Head of caudate nucleus (tissue), 42 donors: ENCODE results near the gene IL10RA.

ENCODE experiments used
- DNase-seq, 42 donors: peaks; one replicate each; pipeline versions ENCODE4 v3.0.0 to v3.0.0-alpha.2; 2020 to 2021; ENCODE audit warnings: mixed read lengths in 7 of 42
- intact Hi-C: fragments of 100-400 bp; cut with DNase I; formaldehyde crosslinking; loops from one replicate; pipeline ENCODE4 v1.15.0; 2022

IL10RA gene

DNA sequence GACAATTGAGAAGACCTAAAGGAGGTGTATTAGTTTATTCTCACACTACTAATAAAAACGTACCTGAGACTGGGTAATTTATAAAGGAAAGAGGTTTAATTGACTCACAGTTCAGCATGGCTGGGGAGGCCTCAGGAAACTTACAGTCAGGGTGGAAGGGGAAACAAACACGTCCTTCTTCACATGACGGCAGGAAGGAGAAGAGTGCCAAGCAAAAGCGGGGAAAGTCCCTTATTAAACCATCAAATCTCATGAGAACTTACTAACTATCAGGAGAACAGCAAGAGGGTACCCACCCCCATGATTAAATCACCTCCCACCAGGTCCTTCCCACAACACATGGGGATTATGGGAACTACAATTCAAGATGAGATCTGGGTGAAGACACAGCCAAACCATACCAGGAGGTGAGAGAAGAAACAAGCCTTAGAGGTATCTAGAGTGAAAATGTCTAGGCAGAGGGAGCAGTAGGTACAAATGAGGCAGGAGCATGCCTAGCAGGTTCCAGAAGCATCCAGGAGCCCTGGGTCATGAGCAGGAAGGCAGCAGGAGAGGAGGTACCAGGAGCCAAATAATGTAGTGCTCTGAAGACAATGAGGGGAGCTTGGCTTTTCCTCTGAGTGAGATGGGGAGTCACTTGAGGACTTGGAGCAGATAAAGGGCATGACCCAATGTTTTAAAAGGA is 31.6 kb downstream of the IL10RA start:
- intact Hi-C loops, result no loop called here
- DNase-seq, result no peak

DNA sequence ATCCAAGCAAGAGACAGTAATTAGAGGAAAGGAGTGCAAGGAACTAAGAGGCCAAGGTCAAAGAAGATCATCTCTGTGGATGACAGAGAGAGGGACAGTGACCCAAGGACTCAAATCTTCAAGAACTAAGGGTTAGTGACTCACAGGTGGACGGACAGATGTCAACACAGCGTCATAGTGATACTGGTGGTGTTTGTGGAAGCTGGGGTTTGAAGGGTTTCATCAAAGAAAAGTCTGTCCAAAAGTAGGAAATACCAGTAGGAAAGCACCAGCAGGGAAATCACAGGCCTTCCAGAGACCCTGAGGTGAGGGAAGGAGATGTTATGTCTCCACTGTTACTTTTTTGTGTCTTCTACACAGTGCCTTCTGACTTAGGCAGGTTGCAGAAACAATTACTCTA is 32.2 kb downstream of the IL10RA start:
- intact Hi-C loops, result no loop called here
- no peak for DNase-seq

DNA sequence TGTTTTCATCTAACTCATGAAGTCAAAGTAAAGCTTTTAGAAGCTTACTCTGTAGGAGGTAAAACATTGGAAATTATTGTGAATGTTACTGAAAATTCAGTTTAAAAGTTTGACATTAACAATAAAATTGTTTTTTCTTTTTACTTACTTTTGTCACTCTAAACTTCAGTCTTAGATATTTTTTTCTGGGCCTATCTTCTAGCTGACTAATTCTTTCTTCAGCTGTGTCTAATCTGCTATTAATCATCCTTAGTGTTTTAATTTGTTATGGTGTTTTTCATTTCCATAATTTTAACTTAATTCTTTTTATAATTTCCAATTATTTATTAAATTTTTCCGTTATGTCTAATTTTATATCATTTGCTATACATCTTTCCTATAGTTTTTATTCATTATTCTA is 35.0 kb downstream of the IL10RA start:
- intact Hi-C loops, result no loop called here
- DNase-seq, result no peak

DNA sequence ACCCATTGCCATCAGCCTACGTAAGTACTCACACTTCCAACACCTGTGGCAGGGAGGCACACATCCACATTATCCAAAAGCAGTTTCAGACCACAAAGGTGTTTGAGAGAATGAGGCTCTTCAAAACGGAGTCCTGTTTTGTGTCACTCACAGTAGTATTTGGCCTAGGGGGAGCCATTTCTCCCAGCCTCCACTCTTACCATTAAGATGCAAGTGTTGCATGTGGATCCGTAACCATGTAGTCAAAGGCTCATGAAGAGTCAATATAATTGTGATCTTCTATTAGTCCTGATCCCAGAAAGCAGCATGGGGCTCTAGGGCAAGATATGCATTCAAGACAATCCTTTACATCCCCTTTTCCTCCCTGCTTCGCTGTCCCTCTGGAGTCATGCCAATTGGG is 41.5 kb downstream of the IL10RA start:
- intact Hi-C loops, result no loop called here
- DNase-seq, result no peak

DNA sequence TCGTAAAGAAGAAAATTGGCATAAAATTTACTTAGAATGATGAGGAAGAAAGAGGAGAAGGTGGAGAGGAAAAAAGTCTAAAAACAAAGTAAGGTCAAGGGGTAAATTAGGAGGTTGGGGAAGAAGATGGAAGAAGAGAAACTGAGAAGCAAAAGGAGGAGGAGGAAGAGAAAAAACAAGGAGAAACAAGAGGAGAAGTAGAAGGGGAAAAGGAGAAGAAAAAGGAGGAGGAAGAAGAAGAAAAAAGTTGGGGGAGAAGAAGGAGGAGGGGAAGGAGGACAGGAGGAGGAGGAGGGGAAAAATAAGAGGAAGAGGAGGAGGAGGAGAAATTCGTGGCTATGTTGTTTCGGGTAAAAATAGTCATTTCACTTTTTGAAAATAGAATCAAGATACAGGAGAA is 42.4 kb downstream of the IL10RA start:
- no peak for DNase-seq
- intact Hi-C loops, result no loop called here

DNA sequence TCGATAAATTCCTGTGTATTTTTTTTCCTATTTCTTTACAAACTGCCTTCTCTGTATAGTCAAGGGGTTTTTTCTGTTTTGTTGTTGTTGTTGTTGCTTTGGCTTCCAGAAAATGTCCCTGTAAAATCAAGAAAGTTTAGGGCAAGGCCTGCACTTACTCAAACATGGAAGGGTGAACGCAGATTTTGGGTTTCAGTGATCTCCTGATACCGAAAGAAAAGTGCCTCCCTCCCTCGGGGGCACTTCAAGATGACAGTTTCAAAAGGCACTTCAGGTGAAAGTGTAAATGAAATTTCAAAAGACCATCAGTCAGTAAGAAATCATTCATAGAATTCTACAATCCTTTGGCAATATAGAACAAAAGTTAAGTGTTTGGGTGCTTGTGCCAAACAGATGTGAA is 47.2 kb downstream of the IL10RA start:
- intact Hi-C loops, result no loop called here
- no peak for DNase-seq

DNA sequence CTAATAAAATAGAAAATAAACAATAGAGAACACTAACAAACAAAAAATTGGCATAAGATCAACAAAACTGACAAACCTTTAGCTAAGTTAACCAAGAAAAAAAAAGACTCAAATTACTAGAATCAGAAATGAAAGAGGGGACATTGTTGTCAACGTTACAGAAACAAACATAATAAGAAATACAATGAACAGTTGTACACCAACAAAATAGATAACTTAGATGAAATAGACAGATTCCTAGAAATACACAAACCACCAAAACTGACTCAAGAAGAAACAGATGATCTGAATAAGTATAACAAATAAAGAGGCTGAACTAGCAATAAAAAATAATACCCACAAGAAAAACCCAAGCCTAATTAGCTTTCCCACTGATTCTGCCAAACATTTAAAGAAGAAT is 55.9 kb downstream of the IL10RA start:
- DNase-seq, result no peak
- intact Hi-C loops, result no loop called here

DNA sequence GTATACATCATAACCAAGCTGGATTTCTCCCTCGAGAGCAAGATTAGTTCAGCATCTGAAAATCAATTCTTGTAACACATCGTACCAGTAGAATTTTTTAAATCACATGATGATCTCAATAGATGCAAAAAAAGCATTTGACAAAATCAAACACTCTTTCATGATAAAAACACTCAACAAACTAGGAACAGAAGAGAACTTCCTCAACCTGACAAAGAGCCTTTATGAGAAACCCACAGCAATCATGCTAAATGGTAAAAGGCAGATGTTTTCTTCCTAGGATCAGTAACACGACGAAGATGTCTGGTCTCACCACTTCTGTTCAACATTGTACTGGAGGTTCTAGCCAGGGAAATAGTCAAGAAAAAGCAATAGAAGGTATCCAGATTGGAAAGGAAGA is 56.6 kb downstream of the IL10RA start:
- DNase-seq, result no peak
- intact Hi-C loops, result no loop called here

DNA sequence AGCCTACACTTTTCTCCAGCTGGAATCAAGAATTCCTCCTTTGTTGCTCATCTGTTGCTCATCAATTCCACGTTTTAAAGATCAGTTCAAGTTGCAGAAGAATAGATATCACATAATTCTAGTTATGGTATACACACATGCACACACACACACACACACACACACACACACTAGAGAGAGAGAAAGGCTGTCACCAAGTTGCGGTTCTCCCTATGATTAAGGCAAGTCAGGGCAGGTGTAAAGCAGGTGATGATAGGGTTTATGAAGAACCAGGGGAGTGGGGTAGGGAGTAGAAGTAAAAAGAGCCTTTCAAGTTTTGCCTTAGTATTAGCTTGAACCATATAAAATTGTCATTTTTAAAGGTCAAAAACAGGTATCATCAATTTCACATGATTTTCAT is 59.0 kb downstream of the IL10RA start:
- DNase-seq, result peak in 1 of 42 donors; percentile 5
- intact Hi-C loops, result no loop called here

DNA sequence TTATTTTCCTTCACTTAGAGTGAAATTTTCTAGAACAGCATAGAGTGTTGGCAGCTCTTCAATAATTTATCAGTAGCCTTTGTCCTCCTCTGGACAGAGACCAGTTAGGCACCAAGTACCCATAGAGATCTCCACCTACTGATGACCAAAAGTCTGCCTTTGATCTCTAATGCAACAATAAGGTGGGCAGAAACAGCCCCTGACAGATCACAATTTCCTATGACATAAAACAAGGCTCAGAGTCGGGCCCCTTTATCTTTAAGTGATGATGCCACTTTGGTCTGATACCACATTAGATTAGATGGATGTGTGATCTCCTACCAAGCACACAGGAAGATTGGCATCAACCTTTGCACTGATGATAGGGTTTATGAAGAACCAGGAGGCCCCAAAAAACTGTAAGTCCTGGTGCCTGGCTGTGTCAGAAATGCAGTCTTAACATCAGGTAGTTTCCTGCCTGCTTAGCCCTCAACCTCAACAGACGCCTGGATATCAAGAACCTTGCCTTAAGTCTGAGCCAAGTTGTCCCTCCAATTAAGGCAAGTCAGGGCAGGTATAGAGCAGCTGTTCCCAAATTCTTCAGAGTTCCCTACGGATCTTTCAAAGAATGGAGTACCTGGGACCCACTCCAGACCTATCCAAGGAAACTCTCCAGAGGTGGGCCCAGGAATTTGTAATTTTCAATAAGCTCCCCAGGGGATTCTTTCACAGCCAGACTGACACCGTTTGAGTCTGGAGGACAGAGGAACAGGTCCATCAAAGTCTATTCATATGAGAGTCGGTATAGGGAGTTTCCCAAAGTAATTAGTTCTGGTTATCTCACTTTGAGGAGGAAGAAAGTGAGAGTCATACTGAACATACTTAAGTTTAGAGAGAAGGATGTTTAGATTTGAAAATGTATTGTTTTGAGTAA is 60.1 kb downstream of the IL10RA start:
- intact Hi-C loops, result no loop called here
- peak in 1 of 42 donors; percentile 25 for DNase-seq

DNA sequence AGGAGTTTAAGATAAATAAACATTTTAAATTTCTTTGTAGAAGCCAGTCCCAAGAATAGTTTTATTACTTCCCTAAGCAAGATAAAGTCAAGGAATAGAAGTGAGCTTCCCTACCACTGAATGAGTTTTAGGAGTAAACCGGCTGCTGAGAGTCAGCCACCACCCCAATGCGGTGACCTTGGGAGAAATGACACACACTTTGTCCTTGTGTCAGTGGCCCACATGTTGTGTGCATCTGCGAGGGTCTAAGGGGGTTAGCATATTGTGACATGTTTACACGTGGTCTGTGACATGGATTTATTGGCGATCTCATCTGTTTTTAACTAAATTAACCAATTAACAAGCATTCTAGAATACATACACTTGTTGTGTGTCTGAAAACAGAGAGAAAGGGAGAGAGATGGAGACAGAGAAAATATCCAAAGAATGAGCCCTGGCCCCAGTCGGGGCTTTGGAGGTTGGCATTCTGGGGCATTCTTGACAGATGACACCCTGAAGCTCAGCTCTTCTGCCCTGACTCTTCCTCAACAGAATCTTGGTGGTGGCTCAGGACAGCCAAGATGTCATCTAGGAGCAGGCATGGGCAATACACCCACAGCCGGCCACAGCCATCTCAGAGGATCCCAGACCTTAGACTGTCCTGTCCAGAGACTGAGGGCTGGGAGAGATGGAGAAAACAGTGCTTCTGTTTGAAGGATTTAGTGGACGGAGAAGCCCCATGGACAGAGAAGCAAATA is 60.9 kb downstream of the IL10RA start:
- intact Hi-C loops, result no loop called here
- DNase-seq, result peak in 1 of 42 donors; percentile 14

DNA sequence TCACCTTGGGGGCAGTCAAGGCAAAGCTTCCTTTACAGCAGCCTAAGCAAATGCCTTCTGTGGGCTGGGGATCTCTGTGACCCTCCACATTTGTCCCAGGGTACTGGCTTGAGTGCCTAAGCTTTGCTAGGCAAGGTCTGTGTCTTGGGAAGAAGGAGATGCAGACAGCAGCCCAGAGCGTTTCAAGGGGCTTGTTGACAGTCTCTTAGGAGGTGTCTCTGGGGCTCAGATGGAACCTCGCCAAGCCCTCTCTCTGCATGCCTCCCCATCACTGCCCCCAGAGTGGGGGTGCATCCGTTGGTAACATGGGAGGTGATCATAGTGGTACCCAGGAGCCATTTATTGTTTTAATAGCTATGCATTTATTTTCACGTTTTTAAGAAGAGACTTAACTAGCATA is 61.6 kb downstream of the IL10RA start:
- intact Hi-C loops, result no loop called here
- DNase-seq, result no peak

DNA sequence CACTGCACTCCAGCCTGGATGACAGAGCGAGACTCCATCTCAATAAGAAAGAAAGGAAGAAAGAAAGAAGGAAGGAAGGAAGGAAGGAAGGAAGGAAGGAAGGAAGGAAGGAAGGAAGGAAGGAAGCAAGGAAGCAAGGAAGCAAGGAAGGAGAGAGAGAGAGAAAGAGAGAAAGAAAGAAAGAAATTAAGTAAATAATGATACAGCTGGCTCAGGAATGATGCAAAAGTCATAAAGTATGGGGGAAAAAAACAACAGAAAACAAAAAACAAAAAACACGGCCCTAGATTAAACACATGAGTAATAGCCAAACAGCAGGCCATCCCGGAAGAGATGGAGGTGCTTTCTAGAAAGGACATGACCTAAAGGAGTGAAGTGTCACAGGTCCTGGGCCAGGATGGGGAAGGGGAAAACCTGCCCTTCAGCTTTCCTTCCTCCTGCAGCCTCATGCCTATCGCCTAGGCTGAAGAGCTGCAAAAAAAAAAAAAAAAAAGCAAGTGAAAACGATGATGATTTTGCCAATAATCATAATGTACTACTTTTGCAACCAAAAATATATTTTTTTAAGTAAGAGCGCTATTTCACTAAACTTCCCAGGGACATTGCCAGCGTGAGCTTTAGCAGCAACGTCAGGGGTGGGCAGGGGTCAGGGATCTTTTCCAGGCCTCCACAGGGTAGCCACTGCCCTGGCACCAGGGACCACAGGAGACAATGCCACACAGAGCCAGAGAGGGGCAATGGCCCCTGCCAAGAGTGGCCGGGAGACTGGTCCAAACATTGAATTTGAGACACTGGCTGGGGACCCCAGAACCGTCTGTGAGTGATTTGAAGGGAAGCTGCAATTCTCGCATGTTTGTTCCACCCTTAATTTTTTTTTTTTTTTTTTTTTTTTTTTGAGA is 62.5 kb downstream of the IL10RA start:
- peak in 1 of 42 donors; percentile 9 for DNase-seq
- intact Hi-C loops, result no loop called here

DNA sequence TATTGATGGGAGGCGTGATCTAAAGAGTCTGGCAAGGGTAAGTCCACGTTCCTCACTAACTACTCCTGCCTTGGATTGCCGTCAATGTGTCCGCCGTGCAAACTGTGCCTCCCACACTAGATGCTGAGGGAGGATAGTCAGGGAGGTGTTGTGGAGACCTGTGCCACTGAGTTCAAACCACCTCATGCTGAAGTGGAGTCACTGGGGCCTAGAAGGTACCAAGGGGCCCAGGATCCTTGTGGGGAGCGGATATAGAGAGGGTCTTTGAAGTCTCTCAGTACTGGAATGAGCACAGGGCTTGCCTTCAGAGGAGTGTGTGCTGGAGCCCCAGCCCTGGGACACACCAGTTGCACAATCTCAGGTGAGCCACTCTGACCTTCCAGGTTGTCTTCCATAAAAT is 63.6 kb downstream of the IL10RA start:
- intact Hi-C loops, result loop anchor here (5.0 kb wide), 1 partner anchor 202 kb away; no protein-coding TSS in a partner anchor
- peak in 1 of 42 donors; percentile 13 for DNase-seq

DNA sequence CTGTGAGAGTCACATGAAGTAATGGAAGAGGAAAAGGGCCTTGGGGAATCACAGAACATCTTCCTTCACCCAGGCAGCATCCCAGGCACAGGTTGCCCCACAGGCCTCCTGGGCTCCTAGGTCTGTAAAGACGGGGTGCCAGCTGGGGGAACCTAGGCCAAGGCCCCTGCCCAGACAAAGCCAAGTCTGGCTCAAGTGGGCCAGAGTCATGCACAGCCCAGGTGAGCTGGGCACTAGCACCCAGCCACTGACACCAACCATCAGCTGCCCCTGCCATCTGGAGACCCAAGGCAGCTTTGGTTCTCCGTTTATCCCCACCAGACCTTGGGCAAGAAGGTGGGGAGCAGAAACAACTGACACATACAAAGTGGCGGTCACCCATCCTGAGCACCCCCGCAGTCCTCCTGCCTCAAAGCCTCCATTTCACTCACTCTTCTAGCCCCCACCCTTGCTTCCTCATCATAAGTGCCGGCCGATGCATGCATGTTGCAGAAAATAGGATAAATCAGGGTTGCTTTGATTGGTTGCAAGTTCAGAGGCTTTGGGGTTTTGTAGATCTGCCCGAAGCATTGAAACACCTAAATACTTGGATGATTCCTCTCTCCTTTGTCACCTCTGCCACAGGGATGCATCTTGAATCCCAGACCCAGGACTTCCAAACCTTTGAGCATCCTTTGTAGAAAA is 64.2 kb downstream of the IL10RA start:
- intact Hi-C loops, result loop anchor here (5.0 kb wide), 1 partner anchor 203 kb away; no protein-coding TSS in a partner anchor

More for the DNA sequence above, 64.2 kb downstream of the IL10RA start:
- peak in 3 of 42 donors; percentile 9 to 27 (median 20) for DNase-seq
